ENCODE results near the gene ZNF577.

ZNF577 gene

GRCh38 chr19:51861870-51862622 is 25.7 kb downstream of the ZNF577 start:
- no peak for DNase-seq

GRCh38 chr19:51837145-51837544 is 50.6 kb downstream of the ZNF577 start:
- no peak for DNase-seq

GRCh38 chr19:51830274-51830673 is 57.5 kb downstream of the ZNF577 start:
- DNase-seq = no peak

DNA sequence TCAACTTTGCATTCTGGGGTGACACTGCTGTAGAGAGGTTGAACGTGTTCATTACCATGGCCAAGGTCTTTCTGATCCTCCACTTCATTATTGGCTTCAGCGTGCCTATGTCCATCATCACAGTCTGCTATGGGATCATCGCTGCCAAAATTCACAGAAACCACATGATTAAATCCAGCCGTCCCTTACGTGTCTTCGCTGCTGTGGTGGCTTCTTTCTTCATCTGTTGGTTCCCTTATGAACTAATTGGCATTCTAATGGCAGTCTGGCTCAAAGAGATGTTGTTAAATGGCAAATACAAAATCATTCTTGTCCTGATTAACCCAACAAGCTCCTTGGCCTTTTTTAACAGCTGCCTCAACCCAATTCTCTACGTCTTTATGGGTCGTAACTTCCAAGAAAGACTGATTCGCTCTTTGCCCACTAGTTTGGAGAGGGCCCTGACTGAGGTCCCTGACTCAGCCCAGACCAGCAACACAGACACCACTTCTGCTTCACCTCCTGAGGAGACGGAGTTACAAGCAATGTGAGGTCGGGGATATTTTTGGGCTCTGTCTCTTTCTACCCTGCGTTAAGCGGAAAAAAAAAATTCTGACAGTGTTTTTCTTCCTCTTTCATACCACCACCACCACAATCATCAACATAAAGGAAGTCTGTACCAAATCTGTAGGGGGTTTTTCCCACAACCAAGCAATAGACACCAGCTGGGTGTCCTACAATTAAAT is 63.3 kb downstream of the ZNF577 start:
- DNase-seq = no peak

GRCh38 chr19:51822946-51823345 is 64.8 kb downstream of the ZNF577 start:
- no peak for DNase-seq

GRCh38 chr19:51822325-51822724 is 65.4 kb downstream of the ZNF577 start:
- DNase-seq = no peak

DNA sequence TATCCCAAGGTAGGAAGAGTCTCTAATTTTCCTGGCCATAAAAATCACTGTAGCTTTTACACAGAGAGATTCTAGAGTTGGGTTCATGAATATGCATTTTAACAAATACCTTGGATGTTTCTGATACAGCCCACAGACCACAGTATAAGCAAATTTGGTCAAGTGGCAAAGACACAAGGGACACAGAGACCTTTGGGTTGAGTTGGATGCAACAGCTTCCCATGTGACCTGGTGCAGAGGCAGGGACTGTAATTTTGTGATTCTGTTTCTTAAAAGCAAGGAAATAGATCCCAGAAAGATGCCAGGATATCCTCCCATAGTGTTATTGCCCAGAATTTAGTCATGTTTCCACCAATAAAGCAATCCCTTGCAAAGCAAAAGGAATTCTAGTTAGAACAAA is 65.8 kb downstream of the ZNF577 start:
- no peak for DNase-seq

DNA sequence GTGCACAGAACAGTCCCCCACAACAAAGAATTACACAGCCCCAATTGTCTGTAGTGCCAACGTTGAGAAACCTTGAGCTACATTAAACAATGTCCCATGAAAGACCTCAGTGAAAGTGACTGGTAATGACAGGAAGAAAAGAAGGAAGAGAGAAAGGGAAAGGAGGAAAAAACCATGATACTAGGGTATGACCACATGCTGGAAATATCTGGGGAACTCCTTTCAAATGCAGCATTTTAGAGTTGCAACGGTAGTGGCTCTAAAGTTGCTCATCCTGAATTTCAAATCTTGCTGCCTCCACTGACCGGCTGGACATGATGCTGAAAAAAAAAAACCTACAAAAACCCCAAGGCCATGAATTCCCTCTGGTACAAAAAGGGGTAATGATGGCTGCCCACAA is 66.3 kb downstream of the ZNF577 start:
- no peak for DNase-seq
